Esophagus muscularis mucosa (tissue), 4 donors: ENCODE data around the gene AUTS2.

ENCODE experiments used
- CTCF ChIP-seq, 3 experiments: fragments of 200-600 bp in 2 of 3; fragments of 450-650 bp in 1 of 3; sonication (generic) in 2 of 3; IDR thresholded peaks; one replicate each; pipeline ENCODE4 v1.5.1; 2017 to 2019; ENCODE audit warnings: antibody characterized with exemption in 3 of 3, mild to moderate bottlenecking in 2 of 3, moderate library complexity in 1 of 3
- EP300 ChIP-seq: sonication (generic); formaldehyde crosslinking; IDR thresholded peaks from one replicate; pipeline ENCODE4 v1.6.1; 2017; ENCODE audit warnings: antibody characterized with exemption
- POLR2A ChIP-seq: fragments of 450-650 bp; IDR thresholded peaks from one replicate; pipeline ENCODE4 v1.6.1; 2017; ENCODE audit warnings: antibody characterized with exemption, moderate library complexity, mild to moderate bottlenecking, low read depth
- POLR2AphosphoS5 ChIP-seq, 2 donors: sonication (generic); formaldehyde crosslinking; IDR thresholded peaks; one replicate each; pipeline ENCODE4 v1.6.1; 2017; ENCODE audit warnings: antibody characterized with exemption in 2 of 2

- TF ChIP-seq CTCF (IDR thresholded peaks at IDR 0.05) (no peak), POLR2A (no peak), POLR2AphosphoS5 (IDR thresholded peaks at IDR 0.05) (no peak), EP300 (no peak)
Observed at GRCh38 chr7:70837589-70837988, 1239.3 kb downstream of the AUTS2 start.
